ENCODE measurements around the gene PAOX. TPM values are rescaled to one million over a fixed set of nuclear protein-coding genes. Genes with fewer than 3 reads are reported as not detected.

The PAOX gene
- total RNA-seq, 1 experiment from 2014 or later, result 4.1 TPM

DNA sequence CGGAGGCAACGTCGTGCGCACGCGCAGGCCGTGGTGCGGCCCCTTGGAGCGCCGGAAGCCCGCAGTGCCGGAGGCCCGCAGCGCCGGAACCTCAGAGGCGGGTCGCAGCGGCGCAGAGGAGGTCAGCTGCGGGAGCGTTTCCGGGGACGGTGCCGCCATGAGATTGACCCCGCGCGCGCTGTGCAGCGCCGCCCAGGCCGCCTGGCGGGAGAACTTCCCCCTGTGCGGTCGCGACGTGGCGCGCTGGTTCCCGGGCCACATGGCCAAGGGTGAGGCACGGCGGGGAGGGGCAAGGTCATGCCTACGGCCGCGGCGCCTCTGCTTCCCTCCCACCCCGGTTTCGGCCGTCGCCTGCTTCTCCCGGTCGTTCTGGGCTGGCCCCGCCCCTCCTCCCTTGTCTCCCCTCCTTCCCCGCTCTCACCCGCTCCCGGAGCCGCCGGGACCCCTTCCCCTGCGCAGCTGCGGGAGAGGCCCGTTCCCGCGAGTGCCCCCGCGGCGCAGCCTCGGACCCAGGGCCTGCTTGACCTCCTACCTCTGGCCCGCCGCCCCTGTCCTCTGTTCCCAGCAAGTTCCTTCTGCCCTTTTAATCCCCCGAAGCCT, 15.1 kb downstream of the PAOX start, which contains the start of gene MTG1:
TSS of gene MTG1 (plus strand) at position 94 of the 600 bp plus-strand sequence. CDS start at position 158, 64 bp downstream.
- Histone ChIP-seq H3K36me3 (replicated peaks; ENCODE audit: control insufficient read depth, insufficient read depth, low read length) (peaks cover 13% of the 10 kb centered on the region), H3K4me3 (ENCODE audit: insufficient read depth, low read depth, low read length) (peak within 1 kb of the TSS; percentile 98), H3K27me3 (ENCODE audit: control insufficient read depth, insufficient read depth, low read length) (no peaks in the 10 kb centered on the region)
- DNase-seq, result peak; percentile 97

DNA sequence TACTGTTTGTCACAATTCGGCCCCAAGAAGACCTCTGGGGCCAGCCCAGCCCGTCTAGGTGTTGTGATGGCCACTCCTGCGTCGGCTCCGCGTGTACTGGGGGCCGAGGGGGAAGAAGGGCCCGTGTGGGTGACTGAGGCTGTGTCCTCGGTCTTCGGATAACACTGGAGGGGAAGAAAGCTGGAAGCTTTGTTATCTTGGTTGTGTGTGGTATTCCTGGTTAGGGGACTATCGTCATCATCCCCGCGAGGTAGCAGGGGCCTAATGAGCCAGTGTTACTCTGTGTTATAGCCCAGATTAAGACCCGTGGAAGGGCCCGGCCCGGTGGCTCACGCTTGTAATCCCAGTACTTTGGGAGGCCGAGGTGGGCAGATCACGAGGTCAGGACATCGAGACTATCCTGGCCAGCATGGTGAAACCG, 15.7 kb downstream of the PAOX start:
- Histone ChIP-seq H3K27me3 (ENCODE audit: control insufficient read depth, insufficient read depth, low read length) (no peaks in the 10 kb centered on the region), H3K4me3 (ENCODE audit: insufficient read depth, low read depth, low read length) (peak overlapping the region; percentile 98), H3K36me3 (replicated peaks; ENCODE audit: control insufficient read depth, insufficient read depth, low read length) (peaks cover 16% of the 10 kb centered on the region)
- peak; percentile 59 for DNase-seq

DNA sequence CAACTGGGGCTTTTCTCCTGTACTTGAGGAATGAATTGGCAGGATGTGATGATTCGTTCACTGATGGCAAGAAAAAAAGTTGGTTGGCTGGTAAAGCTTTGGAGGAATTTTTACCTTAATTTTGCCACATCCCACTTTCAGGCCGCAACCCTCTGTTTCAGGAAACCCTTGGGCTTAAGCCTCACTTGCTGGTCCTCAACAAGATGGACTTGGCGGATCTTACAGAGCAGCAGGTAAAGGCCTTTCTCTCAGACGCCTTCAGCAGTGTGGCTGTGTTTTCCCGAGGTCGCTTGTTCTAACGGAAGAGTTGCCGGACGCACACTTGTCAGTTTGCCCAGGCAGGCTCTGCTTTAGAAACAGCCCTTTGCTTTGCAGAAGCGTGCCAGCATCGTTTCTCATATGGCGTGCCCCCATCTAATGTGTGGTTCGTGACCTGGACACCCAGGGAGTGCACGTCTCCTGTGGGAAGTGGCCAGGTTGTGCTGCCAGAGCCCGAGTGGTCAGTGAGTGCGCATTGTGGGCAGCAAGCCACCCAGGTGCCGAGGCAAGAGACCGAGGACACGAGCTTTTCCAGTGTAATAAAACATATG, 17.1 kb downstream of the PAOX start:
- Histone ChIP-seq H3K4me3 (ENCODE audit: insufficient read depth, low read depth, low read length) (no peak overlapping the region), H3K27me3 (ENCODE audit: control insufficient read depth, insufficient read depth, low read length) (no peaks in the 10 kb centered on the region), H3K36me3 (replicated peaks; ENCODE audit: control insufficient read depth, insufficient read depth, low read length) (peaks cover 20% of the 10 kb centered on the region)
- DNase-seq, result peak; percentile 17

DNA sequence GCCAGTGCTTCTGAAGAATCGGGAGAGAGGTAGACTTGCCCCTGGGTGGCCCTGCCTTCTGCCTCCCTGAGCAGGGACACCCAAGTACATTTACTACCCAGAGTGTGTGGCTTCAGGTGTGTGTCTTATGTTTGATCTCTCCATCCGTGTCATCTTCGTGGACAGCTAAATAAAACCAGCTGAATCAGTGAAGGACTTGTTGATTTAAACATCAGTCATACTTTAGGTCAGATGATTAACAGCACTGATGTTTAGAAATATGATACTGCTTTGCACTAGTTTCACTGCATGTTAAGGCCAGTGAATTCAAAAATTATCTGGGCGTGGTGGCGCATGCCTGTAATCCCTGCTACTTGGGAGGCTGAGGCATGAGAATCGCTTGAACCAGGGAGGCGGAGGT, 18.9 kb downstream of the PAOX start:
- no peak overlapping the region for H3K4me3 ChIP-seq (ENCODE audit: insufficient read depth, low read depth, low read length)

DNA sequence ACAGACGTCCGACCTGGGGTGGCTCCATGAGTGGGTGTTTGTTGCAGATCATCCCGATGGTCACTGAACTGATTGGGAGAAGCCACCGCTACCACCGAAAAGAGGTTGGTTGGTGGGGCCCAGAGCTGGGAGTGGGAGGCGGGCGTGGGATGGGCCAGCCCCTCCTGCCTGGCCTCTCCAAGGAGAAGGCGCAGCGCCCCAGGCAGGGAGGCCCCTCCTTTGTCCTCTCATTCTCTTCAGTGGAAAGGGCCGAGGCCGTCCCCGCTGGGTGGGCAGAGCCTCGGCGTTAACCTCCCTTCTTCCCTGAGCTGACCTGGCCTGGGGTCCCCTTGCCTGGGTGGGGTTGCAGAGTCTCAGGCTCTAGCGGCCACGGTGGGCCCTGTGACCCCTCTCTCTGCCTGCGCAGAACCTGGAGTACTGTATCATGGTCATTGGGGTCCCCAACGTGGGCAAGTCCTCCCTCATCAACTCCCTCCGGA, 20.1 kb downstream of the PAOX start:
- H3K4me3 ChIP-seq (ENCODE audit: insufficient read depth, low read depth, low read length), result no peak overlapping the region
- H3K36me3 ChIP-seq (replicated peaks; ENCODE audit: control insufficient read depth, insufficient read depth, low read length), result peaks cover 29% of the 10 kb centered on the region

More for the DNA sequence above, 18.9 kb downstream of the PAOX start:
- peak; percentile 9 for DNase-seq
- peaks cover 25% of the 10 kb centered on the region for H3K36me3 ChIP-seq (replicated peaks; ENCODE audit: control insufficient read depth, insufficient read depth, low read length)
- no peaks in the 10 kb centered on the region for H3K27me3 ChIP-seq (ENCODE audit: control insufficient read depth, insufficient read depth, low read length)

DNA sequence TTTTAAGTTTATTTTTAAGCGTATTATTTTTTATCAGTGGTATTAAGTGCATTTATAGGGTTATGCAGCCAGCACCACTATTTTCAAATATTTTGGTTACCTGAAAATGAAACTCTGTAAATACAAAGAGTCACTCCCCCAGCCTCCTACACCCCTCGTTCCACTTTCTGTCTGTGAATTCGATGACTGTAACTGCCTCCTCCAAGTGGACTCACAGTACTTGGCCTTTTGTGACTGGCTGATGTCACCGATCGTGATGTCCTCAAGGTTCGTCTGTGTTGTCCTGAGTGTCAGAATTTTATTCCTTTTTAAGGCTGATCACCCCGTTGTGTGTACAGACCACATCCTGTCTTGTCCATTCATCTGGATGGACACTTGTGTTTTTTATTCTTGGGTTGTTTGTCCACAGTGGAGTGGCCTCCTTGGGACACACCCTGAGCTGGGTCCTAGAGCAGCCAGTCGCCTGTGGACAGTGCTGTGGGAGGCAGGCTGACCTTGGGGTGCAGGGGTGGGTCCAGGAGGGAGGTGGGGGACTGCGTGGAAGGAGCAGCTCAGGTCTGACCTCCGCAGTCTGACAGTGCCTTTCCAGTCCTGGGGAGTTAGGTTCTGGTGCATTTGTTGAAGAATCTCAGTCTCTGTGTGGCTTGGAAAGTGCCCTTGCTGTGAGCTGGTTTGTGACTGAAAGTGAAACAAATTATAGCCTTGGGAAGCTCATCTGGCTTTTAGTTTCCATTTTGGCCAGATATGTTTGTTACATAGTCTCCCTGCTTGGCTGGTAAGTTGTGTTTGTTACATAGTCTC, 21.8 kb downstream of the PAOX start:
- Histone ChIP-seq H3K27me3 (ENCODE audit: control insufficient read depth, insufficient read depth, low read length) (no peaks in the 10 kb centered on the region), H3K36me3 (replicated peaks; ENCODE audit: control insufficient read depth, insufficient read depth, low read length) (peaks cover 30% of the 10 kb centered on the region), H3K4me3 (ENCODE audit: insufficient read depth, low read depth, low read length) (no peak overlapping the region)
- DNase-seq, result peak; percentile 9

More for the DNA sequence above, 20.1 kb downstream of the PAOX start:
- H3K27me3 ChIP-seq (ENCODE audit: control insufficient read depth, insufficient read depth, low read length), result no peaks in the 10 kb centered on the region
- DNase-seq, result peak; percentile 26

DNA sequence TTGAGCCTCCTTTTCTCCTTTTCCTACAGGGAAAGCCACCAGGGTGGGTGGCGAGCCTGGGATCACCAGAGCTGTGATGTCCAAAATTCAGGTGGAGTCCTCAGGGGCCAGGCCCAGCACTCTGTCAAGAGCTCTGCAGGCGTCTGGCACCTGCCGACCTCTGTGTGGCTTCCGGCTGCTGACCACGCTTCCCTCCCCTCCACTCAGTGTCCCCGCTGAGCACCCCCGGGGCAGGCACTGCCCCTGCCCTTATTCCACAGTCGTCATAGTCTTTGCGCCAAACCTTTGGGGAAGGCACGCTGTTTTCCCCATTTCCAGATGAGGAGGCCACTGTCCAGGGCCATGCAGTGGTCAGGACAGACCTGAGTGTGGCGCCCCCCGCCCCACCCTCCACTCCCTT, 22.4 kb downstream of the PAOX start:
- Histone ChIP-seq H3K27me3 (ENCODE audit: control insufficient read depth, insufficient read depth, low read length) (no peaks in the 10 kb centered on the region), H3K4me3 (ENCODE audit: insufficient read depth, low read depth, low read length) (no peak overlapping the region), H3K36me3 (replicated peaks; ENCODE audit: control insufficient read depth, insufficient read depth, low read length) (peaks cover 26% of the 10 kb centered on the region)
- no peak for DNase-seq

DNA sequence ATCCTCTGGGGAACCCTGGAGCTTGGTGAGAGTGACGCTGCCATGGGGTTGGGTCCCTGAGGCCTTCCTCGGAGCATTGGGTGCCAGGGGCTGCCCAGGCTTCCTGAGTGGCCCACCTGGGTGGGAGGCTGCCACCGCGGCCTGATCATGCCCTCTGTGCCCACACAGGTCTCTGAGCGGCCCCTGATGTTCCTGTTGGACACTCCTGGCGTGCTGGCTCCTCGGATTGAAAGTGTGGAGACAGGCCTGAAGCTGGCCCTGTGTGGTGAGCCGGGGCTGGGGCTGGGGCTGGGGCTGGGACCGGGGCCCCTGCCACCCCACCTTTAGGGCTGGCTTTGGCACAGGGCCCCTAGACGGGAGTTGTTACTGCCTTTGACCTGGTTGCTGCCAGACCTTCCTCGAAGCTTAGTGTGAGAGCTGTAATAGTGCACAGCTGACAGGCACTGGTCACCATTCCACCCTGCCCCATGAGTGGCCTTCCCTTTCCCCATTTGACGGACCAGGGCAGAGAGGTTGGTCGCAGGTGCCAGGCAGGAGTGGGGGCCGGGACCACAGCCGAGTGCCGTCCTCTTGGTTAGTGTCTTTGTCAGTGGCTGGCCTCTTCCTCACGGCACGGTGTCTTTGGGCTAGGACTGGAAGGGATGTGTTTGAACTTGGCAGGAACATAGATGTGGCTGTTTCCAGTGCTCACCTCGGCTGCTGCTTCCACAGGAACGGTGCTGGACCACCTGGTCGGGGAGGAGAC, 23.1 kb downstream of the PAOX start:
- peaks cover 26% of the 10 kb centered on the region for H3K36me3 ChIP-seq (replicated peaks; ENCODE audit: control insufficient read depth, insufficient read depth, low read length)
- no peak overlapping the region for H3K4me3 ChIP-seq (ENCODE audit: insufficient read depth, low read depth, low read length)
- DNase-seq, result peak; percentile 24
- no peaks in the 10 kb centered on the region for H3K27me3 ChIP-seq (ENCODE audit: control insufficient read depth, insufficient read depth, low read length)

DNA sequence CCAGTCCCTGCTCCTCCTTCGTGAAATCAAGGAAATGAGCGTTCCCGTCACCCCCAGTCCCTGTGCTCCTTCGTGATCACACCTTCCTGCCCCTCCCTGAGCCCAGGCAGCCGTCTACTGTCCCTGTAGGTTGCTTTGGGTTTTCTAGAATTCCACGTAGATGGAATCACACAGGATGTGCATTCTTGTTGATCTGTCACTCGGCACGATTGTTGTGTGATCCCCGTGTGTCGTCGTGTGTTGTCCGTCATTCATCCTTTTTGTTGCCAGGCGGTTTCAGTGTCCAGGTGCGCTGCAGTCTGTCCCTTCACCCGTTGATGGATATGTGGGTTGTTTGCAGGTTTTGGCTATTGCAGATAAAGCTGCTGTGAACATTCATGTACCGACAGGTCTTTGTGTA, 24.3 kb downstream of the PAOX start:
- Histone ChIP-seq H3K27me3 (ENCODE audit: control insufficient read depth, insufficient read depth, low read length) (no peaks in the 10 kb centered on the region), H3K36me3 (replicated peaks; ENCODE audit: control insufficient read depth, insufficient read depth, low read length) (peaks cover 23% of the 10 kb centered on the region), H3K4me3 (ENCODE audit: insufficient read depth, low read depth, low read length) (no peak overlapping the region)
- peak; percentile 17 for DNase-seq

DNA sequence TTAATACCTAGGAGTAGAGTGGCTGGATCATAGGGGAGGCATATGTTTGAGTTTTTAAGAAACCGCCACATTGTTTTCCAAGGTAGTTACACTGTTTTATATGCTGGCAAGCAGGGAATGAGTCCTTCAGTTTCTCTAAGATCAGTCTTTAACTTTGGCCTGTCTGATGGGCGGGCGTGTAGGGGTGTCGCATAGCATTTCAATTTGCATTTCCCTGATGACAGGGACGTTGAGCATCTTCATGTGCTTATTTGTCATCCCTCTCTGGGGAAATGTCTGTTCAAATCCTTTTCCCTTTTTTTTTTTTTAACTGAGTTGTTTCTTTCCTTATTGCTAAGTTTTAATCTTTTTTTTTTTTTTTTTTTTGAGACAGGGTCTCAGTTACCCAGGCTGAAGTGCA, 24.7 kb downstream of the PAOX start:
- no peaks in the 10 kb centered on the region for H3K27me3 ChIP-seq (ENCODE audit: control insufficient read depth, insufficient read depth, low read length)
- no peak for DNase-seq
- peaks cover 19% of the 10 kb centered on the region for H3K36me3 ChIP-seq (replicated peaks; ENCODE audit: control insufficient read depth, insufficient read depth, low read length)
- no peak overlapping the region for H3K4me3 ChIP-seq (ENCODE audit: insufficient read depth, low read depth, low read length)

DNA sequence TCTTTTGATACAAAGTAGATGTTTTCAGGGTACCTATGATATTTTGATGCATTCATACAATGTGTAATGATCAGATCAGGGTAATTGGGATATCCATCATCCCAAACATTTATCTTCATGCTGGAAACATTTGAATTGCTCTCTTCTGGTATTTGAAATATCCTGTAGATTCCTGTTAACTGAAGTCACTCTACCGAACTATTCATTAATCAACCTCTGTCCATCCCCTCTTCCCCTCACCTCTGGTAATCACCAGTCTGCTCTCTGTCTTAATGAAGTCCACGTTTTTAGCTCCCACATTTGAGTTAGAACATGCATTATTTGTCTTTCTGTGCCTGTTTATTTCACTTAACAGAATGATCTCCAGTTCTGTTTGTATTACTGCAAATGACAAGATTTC, 26.2 kb downstream of the PAOX start:
- DNase-seq, result no peak
- H3K4me3 ChIP-seq (ENCODE audit: insufficient read depth, low read depth, low read length), result no peak overlapping the region
- no peaks in the 10 kb centered on the region for H3K27me3 ChIP-seq (ENCODE audit: control insufficient read depth, insufficient read depth, low read length)
- H3K36me3 ChIP-seq (replicated peaks; ENCODE audit: control insufficient read depth, insufficient read depth, low read length), result peaks cover 16% of the 10 kb centered on the region

DNA sequence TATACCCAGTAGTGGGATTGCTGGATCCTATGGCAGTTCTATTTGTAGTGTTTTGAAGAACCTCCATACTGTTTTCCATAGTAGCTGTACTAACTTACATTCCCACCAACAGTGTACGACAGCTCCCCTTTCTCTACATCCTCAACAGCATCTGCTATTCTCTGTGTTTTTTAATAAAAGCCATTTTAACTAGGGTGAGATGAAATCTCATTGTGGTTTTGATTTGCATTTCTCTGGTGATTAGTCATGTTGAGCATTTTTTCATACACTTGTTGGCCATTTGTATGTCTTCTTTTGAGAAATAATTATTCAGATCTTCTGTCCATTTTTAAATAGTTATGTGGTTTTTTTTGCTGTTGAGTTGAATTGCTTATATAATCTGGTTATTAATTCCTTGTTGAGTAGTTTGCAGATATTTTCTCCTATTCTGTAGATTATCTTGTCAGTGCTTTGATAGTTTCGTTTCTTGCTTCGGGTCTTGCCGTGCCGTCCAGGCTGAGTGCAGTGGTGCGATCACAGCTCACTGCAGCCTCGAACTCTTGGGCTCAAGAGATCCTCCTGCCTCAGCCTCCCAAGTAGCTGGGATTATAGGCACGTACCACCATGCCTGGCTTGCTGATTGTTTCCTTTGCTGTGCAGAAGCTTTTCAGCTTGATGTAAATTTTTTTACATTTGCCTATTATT, 26.9 kb downstream of the PAOX start:
- no peak for DNase-seq
- Histone ChIP-seq H3K27me3 (ENCODE audit: control insufficient read depth, insufficient read depth, low read length) (no peaks in the 10 kb centered on the region), H3K4me3 (ENCODE audit: insufficient read depth, low read depth, low read length) (no peak overlapping the region), H3K36me3 (replicated peaks; ENCODE audit: control insufficient read depth, insufficient read depth, low read length) (peaks cover 14% of the 10 kb centered on the region)

DNA sequence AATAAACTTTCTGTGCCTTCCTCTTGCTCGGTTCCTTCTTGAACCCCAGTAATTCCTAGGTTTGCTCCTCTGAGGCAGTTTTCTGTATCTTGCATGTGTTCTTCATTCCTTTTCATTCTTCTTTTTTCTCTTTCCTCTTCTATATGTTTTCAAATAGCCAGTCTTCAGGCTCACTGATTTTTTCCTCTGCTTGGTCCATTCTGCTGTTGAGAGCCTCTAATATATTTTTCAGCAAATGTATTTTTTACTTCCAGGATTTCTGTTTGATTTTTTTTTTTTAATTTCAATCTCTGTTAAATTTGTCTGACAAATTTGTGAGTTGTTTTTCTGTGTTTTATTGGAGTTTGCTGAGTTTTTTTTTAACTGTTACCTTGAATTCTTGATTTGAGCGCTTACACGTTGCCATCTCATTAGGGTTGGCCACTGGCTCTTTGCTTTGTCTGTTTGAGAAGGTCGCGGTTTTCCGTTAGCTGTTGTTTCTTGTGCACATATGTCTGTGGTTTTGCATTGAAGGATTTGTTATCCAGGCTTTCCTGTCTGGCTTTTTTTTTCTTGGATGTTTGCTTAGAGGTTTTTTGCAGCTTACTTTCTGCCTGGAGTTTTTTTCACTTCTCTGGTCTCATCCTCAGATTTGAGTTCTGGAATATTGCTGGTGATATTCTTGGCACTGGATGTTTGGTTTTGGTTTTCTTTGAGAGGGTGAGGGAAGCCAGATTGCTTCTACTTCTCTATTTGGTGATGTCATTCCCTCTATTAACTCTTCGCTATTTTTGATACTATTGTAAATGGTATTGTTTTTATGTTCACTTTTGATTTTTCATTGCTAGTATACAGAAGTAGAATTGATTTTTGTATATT, 32.7 kb downstream of the PAOX start:
- Histone ChIP-seq H3K36me3 (replicated peaks; ENCODE audit: control insufficient read depth, insufficient read depth, low read length) (peaks cover 3% of the 10 kb centered on the region), H3K27me3 (ENCODE audit: control insufficient read depth, insufficient read depth, low read length) (no peaks in the 10 kb centered on the region), H3K4me3 (ENCODE audit: insufficient read depth, low read depth, low read length) (no peak overlapping the region)
- no peak for DNase-seq

Data from H7 (cell line).